ENCODE measurements around the gene EMP3.

- TF ChIP-seq CTCF (IDR thresholded peaks at IDR 0.05) (no peak), POLR2A (IDR thresholded peaks at IDR 0.05) (no peak)
These were observed 15.6 kb downstream of the EMP3 start for GRCh38 chr19:48340995-48341394.

Data from heart left ventricle (tissue), 13 donors.